ENCODE data around the gene BMPR1B. TPM values are rescaled to one million over a fixed set of nuclear protein-coding genes. Genes with fewer than 3 reads are reported as not detected.

Gene BMPR1B
- total RNA-seq, 1 experiment from 2014 or later = 0.42 TPM

DNA sequence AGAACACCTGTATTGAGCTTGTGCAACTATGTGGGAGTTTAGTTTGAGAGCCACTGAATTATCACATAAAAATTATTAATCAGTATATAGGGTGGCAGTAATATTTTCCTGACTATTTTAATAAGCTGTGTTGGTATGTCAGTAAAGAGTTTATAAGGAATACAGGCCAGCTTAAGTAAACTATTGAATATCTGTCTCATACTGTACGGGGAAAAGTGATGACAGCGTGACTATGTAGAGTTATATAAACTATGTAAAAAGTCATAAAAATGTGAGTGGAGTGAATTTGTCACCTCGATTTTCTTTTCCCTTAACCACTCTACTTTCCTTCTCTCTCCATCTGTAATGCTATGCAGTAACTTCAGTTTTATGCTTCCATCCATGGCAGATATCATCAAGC, 250.2 kb downstream of the BMPR1B start:
- Histone ChIP-seq H3K4me3 (ENCODE audit: insufficient read depth, low read depth, low read length) (no peak overlapping the region), H3K27me3 (ENCODE audit: control insufficient read depth, insufficient read depth, low read length) (no peaks in the 10 kb centered on the region), H3K36me3 (replicated peaks; ENCODE audit: control insufficient read depth, insufficient read depth, low read length) (no peaks in the 10 kb centered on the region)
- no peak for DNase-seq

DNA sequence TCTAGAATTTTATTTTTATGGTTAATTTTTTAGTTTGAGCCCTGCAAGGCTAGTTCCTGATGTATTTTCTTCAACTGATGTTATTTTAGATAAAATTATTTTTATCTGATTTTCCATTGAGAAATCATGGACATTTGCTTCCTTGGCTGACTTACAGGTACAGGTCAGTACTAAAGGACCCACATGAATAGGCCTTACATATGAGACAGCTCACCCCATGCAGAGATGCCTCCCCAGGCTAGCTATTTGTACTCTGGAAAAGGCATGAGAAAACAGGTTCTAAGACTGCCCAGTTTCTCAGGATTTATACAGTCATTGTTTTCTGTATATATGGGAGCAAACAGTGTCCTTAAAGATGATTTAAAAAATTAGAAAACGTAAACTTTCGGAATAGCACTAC, 255.5 kb downstream of the BMPR1B start:
- DNase-seq = no peak
- no peaks in the 10 kb centered on the region for H3K27me3 ChIP-seq (ENCODE audit: control insufficient read depth, insufficient read depth, low read length)
- H3K36me3 ChIP-seq (replicated peaks; ENCODE audit: control insufficient read depth, insufficient read depth, low read length) = no peaks in the 10 kb centered on the region
- no peak overlapping the region for H3K4me3 ChIP-seq (ENCODE audit: insufficient read depth, low read depth, low read length)

DNA sequence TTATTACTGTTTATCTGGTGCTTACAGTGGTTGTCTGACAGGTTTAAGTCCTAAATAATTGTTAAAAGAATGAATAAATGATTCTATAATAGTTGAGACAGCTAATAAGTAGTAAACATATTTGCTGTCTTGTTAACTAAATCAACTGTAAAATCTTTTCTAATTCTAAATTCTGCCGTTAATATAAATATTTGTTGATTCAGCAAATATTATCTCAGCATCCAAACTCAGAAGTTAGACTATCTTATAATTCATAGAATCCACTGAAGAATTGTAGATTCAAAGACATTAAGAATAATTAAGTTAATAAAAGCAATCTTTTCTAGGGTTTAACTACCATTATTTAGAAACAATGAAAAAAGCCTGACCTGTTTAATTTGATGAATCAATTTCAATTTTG, 256.3 kb downstream of the BMPR1B start:
- H3K36me3 ChIP-seq (replicated peaks; ENCODE audit: control insufficient read depth, insufficient read depth, low read length) = no peaks in the 10 kb centered on the region
- H3K4me3 ChIP-seq (ENCODE audit: insufficient read depth, low read depth, low read length) = no peak overlapping the region
- H3K27me3 ChIP-seq (ENCODE audit: control insufficient read depth, insufficient read depth, low read length) = no peaks in the 10 kb centered on the region
- no peak for DNase-seq

DNA sequence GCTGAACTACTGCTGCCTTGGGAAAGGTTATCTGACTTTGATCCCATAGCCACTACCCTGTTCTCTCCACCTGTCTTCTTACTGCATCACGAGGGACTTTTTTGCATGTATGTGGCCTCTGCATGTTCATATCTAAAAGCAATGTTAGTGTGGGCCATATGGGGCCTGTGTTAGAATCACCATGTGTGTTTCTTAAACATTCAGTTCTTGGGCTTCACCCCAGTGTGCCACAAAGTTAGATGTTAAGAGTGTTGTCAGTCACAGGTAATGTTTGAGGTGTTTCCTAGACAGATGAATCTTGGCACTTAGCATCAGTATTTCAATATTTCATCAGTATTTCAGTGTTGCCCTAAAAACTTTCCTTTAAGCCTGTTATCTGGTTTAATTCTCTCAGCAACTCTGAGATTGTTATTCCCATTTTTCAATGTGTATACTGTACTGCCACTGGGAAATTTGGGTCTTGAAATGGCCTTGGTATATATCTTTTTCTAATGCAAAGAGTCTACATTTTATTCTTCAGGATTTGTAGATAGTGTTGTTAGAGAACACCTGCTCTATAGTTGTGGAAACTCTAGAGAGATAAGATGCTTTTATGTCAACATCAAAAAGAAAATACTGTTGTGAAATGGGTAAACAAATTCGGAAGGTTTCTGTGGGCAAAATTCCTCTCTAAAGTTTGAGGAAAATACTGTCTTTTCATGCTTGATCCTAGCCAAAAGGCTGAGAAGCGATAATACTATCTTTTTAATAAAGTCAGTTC, 259.7 kb downstream of the BMPR1B start:
- H3K27me3 ChIP-seq (ENCODE audit: control insufficient read depth, insufficient read depth, low read length) = no peaks in the 10 kb centered on the region
- H3K4me3 ChIP-seq (ENCODE audit: insufficient read depth, low read depth, low read length) = no peak overlapping the region
- DNase-seq = no peak
- no peaks in the 10 kb centered on the region for H3K36me3 ChIP-seq (replicated peaks; ENCODE audit: control insufficient read depth, insufficient read depth, low read length)

DNA sequence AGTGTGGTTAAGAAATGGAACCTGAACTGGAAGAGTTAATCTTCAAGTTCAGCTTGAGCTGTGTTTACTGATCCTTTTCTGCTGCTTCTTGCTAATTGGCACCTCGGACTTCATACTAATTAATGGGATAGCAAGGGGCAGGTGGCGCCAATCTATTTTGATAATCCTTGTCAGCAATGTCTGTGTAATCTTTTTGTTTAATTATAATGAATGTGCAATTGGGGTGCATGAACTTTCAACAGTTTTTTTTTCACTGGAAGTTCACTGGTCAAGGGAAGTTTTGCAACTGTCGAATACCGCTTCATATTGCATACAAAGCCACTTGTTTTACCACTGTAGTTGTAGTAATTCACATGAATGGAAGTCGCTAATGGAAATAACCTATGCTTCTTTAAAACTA, 261.0 kb downstream of the BMPR1B start:
- H3K36me3 ChIP-seq (replicated peaks; ENCODE audit: control insufficient read depth, insufficient read depth, low read length) = no peaks in the 10 kb centered on the region
- H3K4me3 ChIP-seq (ENCODE audit: insufficient read depth, low read depth, low read length) = no peak overlapping the region
- no peaks in the 10 kb centered on the region for H3K27me3 ChIP-seq (ENCODE audit: control insufficient read depth, insufficient read depth, low read length)
- DNase-seq = no peak

DNA sequence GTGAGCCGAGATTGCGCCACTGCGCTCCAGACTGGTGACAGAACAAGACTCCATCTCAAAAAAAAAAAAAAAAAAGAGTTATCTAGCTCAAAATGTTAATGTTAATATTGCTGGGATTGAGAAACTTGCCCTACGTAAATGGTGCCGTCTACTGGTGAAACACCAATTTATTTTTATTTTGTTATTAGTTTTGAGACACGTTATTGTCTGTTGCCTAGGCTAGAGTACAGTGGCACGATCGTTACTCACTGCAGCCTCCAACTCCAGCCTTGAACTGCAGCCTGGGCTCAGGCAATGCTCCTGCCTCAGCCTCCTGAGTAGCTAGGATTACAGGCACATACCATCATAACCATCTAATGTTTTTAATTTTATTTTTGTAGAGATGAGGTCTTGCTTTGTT, 262.8 kb downstream of the BMPR1B start:
- Histone ChIP-seq H3K36me3 (replicated peaks; ENCODE audit: control insufficient read depth, insufficient read depth, low read length) (no peaks in the 10 kb centered on the region), H3K27me3 (ENCODE audit: control insufficient read depth, insufficient read depth, low read length) (no peaks in the 10 kb centered on the region), H3K4me3 (ENCODE audit: insufficient read depth, low read depth, low read length) (no peak overlapping the region)
- no peak for DNase-seq

DNA sequence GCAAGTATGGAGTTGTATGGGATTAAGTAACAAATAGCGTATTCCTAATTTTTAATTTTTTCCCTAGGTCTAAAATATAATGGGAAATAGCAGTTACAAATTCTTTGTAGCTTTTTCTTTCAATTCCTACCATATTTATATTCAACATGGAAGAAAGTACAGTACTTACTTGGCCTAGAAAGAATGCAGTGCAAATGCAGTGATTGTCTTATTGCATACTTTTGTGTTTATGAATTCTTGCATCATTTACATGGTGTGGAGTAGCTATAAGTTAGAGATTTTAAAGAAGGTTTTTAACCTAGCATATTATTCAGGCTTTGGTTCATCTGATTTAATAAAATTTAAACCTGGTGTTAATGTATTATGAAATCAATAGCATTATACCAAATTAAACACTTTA, 263.3 kb downstream of the BMPR1B start:
- DNase-seq = no peak
- H3K27me3 ChIP-seq (ENCODE audit: control insufficient read depth, insufficient read depth, low read length) = no peaks in the 10 kb centered on the region
- no peak overlapping the region for H3K4me3 ChIP-seq (ENCODE audit: insufficient read depth, low read depth, low read length)
- no peaks in the 10 kb centered on the region for H3K36me3 ChIP-seq (replicated peaks; ENCODE audit: control insufficient read depth, insufficient read depth, low read length)

DNA sequence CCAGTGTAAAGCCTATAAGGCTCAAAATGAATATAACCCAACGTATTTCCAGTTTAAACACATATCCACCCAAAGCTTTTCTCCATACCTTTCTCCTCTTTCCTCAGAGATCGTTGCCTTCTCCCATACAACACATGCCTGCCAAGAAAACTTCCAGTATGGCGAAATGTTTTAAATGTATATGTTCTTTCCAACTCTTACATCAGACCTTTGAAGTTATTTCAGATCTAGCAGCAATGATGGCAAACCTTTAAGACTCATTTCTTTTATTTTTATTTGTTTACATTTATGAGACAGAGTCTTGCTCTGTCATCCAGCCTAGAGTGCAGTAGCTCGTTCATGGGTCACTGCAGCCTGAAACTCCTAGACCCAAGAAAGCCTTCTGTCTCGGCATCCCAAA, 265.4 kb downstream of the BMPR1B start:
- no peak overlapping the region for H3K4me3 ChIP-seq (ENCODE audit: insufficient read depth, low read depth, low read length)
- H3K27me3 ChIP-seq (ENCODE audit: control insufficient read depth, insufficient read depth, low read length) = no peaks in the 10 kb centered on the region
- no peak for DNase-seq
- no peaks in the 10 kb centered on the region for H3K36me3 ChIP-seq (replicated peaks; ENCODE audit: control insufficient read depth, insufficient read depth, low read length)

DNA sequence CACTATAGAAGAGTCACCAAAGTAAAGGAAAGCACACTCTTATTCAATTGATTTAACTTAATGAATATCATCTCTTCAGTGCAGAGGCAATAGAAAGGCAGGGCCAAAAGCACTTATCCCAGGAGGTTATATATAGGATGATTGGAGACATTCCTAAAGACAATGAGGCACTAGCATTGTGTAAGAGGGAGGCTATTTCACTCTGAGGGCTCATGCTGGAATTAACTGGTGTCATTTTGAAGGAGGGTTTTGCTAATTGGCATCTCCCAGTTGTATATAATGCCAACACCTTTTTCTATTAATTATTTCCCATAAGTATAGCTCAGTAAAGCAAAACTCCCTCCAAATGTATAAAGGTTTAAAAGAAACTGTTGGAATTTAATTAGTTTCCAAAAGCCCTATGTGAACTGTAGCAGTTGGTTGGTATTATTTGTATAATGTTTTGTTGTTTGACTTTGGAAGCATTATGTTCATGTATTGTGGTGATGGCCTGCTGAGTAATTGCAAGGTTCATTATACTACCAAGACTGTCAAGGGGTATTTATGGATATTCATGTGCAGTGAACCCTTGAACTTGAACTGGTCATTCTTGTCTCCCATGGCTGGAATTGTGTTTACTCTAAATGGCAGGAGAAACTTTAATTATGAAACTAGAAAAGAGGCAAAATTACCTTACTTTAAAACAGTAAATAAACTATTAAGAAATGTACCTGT, 270.3 kb downstream of the BMPR1B start:
- H3K4me3 ChIP-seq (ENCODE audit: insufficient read depth, low read depth, low read length) = no peak overlapping the region
- no peaks in the 10 kb centered on the region for H3K36me3 ChIP-seq (replicated peaks; ENCODE audit: control insufficient read depth, insufficient read depth, low read length)
- DNase-seq = no peak
- no peaks in the 10 kb centered on the region for H3K27me3 ChIP-seq (ENCODE audit: control insufficient read depth, insufficient read depth, low read length)

DNA sequence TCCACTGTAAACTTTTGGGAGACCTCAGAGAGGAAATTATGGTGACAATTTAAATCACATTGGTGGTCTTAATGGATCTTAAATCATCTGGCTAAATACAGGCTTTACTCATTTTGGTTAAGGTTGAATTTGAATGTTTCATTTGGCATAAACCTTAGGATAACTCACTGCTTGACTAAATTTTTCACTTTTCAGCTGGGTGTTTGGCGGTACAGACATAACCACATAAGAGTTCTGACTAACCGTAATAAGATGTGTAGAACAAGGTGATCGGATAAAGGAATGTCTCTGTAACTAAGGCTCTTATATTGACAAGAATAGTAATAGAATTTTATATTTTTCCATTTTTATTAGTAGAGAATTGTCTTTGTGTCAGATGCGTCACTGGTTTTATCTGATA, 281.0 kb downstream of the BMPR1B start:
- H3K27me3 ChIP-seq (ENCODE audit: control insufficient read depth, insufficient read depth, low read length) = no peaks in the 10 kb centered on the region
- DNase-seq = no peak
- no peak overlapping the region for H3K4me3 ChIP-seq (ENCODE audit: insufficient read depth, low read depth, low read length)
- H3K36me3 ChIP-seq (replicated peaks; ENCODE audit: control insufficient read depth, insufficient read depth, low read length) = no peaks in the 10 kb centered on the region

DNA sequence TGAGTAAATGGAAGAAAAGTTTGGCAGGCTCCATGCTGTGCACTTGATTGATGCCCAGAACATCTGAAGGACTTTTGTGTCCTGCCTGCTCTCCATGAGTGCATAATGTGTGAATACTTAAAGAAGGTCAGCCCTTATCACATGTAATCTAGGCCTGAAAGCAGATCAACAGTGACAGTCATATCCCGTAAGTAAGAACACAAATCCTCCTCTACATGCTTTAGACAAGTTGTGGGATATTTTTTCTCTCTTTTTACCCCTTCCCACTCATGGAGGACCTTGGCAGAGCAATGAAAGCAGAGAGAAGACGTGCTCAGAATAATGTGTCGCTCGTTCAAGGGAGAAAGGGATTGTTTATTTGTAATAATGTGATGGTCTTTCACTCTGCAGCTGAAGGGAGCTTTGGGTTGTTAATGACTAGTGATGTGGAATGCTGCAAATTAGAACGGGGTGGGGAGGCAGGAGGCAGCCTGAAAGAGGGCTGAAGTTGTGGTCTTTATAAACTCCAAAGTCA, 286.6 kb downstream of the BMPR1B start:
- Histone ChIP-seq H3K4me3 (ENCODE audit: insufficient read depth, low read depth, low read length) (no peak overlapping the region), H3K36me3 (replicated peaks; ENCODE audit: control insufficient read depth, insufficient read depth, low read length) (no peaks in the 10 kb centered on the region), H3K27me3 (ENCODE audit: control insufficient read depth, insufficient read depth, low read length) (no peaks in the 10 kb centered on the region)
- DNase-seq = peak; percentile 31

DNA sequence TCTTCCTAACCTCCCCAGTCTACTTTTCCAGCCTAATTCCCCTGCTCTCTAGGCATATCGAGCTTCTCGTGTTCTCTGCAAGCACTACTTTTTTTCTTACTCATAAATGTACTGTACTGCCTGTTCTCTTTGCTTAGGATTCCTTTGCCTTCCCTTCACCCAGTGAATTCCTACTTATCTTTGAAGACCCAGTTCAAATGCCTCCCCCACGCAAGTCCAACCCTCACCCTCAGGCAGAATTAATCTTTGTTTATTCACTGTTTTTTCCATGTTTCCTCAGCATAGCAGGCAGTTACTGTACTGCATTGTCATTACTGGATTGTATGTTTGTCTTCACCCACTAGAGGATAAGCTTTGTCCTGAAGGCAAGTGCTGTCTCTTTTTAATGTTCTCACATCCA, 287.7 kb downstream of the BMPR1B start:
- Histone ChIP-seq H3K4me3 (ENCODE audit: insufficient read depth, low read depth, low read length) (no peak overlapping the region), H3K27me3 (ENCODE audit: control insufficient read depth, insufficient read depth, low read length) (no peaks in the 10 kb centered on the region), H3K36me3 (replicated peaks; ENCODE audit: control insufficient read depth, insufficient read depth, low read length) (no peaks in the 10 kb centered on the region)
- no peak for DNase-seq

DNA sequence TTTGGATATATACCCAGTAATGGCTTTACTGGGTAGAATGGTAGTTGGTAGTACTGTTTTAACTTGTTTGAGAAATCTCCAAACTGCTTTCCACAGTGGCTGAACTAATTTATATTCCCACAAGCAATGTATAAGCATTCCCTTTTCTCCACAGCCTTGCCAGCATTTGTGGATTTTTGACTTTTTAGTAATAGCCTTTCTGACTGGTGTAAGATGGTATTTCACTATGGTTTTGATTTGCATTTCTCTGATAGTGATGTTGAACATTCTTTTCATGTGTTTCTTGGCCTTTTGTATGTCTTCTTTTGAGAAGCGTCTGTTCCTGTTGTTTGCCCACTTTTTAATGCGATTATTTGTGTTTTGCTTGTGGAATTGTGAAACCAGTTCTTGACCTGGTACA, 290.5 kb downstream of the BMPR1B start:
- no peak for DNase-seq

DNA sequence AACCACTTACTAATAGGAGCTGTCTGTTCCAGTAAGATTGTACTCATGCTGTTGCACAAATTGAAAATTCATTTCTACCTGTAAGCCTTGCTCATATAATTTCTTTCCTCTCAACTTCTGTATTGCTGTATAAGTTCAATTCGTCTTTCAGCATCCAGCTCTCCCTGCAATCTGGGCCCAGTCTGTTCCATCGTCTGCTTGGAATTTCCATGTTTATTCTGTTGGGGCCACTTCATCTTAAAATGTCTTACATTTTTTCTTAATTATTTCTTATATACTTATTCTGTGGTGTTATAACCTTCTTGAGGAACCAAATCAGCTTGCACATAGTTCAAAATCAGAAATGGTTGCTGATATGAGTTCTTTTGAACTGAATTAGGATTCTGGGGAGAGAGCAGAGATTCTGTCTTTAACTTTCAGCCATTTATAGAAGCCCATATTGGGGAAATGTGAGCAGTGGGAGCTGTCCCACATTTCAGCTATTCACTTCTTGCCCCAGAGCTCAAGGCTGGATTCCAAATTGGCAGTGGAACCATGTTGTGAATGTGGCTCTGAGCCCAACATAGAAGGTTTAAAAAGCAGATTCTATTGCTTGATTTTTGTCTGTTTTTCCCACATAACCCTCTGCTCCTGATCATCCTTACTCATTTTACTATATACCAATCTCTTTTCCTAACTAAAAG, 291.9 kb downstream of the BMPR1B start:
- Histone ChIP-seq H3K27me3 (ENCODE audit: control insufficient read depth, insufficient read depth, low read length) (no peaks in the 10 kb centered on the region), H3K36me3 (replicated peaks; ENCODE audit: control insufficient read depth, insufficient read depth, low read length) (no peaks in the 10 kb centered on the region), H3K4me3 (ENCODE audit: insufficient read depth, low read depth, low read length) (no peak overlapping the region)
- no peak for DNase-seq

More for the DNA sequence above, 290.5 kb downstream of the BMPR1B start:
- no peak overlapping the region for H3K4me3 ChIP-seq (ENCODE audit: insufficient read depth, low read depth, low read length)
- no peaks in the 10 kb centered on the region for H3K36me3 ChIP-seq (replicated peaks; ENCODE audit: control insufficient read depth, insufficient read depth, low read length)
- H3K27me3 ChIP-seq (ENCODE audit: control insufficient read depth, insufficient read depth, low read length) = no peaks in the 10 kb centered on the region
